HL-60 (cell line): ENCODE measurements around the gene EIF5A.

ENCODE experiments used
- DNase-seq, 2 experiments: peaks; one replicate each; pipeline ENCODE4 v3.0.0-alpha.2; 2010 to 2020; ENCODE audit warnings: low read depth in 1 of 2, low spot score in 1 of 2
- H3K27ac ChIP-seq: fragments of 250-450 bp; sonication (Bioruptor Pico); replicated peaks from 2 replicates; pipeline ENCODE4 v1.5.1; 2020; ENCODE audit warnings: mild to moderate bottlenecking, moderate library complexity
- H3K27me3 ChIP-seq: fragments of 250-450 bp; sonication (Bioruptor Pico); 2 replicates; pipeline ENCODE4 v1.5.1; 2021; ENCODE audit warnings: mild to moderate bottlenecking, moderate library complexity; ENCODE audit not compliant: insufficient read depth, poor library complexity, severe bottlenecking
- H3K4me3 ChIP-seq: replicated peaks from 2 replicates; pipeline ENCODE4 v1.5.1; 2011; ENCODE audit warnings: mild to moderate bottlenecking, control low read depth, low read length; ENCODE audit not compliant: insufficient read depth
- GABPA ChIP-seq: IDR thresholded peaks from 2 replicates; pipeline ENCODE4 v1.6.1; 2012; ENCODE audit warnings: low read depth
- POLR2AphosphoS5 ChIP-seq: IDR thresholded peaks from 2 replicates; pipeline ENCODE4 v1.6.1; 2012; ENCODE audit warnings: low read depth
- SPI1 ChIP-seq: IDR thresholded peaks from 2 replicates; pipeline ENCODE4 v1.6.1; 2012; ENCODE audit warnings: low read depth, mild to moderate bottlenecking, borderline replicate concordance
- TF ChIP-seq, protein P1 (sequence below): IDR thresholded peaks from one replicate; pipeline ENCODE4 v1.5.1; 2011; ENCODE audit warnings: low read length, control low read depth, inconsistent platforms; ENCODE audit not compliant: insufficient read depth
- TF ChIP-seq, protein P2 (sequence below): IDR thresholded peaks from 2 replicates; pipeline ENCODE4 v1.6.1; 2012; ENCODE audit warnings: low read depth; ENCODE audit not compliant: insufficient replicate concordance

Gene EIF5A

DNA sequence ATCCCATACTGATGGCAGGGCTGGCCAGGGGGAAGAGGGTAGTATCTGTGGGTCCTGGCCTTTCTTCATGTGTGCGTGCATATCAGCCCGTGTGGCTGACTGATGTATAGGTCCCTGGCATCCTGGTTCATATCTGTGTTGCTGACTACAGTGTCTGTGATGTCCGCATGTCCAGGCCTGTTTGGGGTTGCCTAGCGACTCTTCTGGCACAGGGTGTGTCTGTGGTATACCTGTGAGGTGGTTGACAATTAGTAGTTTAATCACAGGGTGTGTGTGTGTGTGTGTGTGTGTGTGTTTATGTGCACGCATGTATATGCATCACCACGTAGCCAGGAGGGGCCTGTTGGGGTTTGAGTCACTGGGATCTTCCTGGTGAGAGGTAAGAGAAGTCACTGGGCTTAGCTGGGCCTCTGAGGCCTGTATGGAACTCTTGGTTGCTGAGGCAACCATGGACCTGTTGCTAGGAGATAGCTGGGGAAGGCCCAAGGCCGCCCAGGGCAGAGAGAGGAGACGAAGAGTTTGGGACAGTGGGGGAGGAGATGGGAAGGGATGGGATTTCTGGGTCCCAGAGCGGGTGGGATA is 46.9 kb downstream of the EIF5A start:
- Histone ChIP-seq H3K4me3 (no peak overlapping the region), H3K27ac (no peak overlapping the region), H3K27me3 (no peaks in the 10 kb centered on the region)
- TF ChIP-seq, protein P1, sequence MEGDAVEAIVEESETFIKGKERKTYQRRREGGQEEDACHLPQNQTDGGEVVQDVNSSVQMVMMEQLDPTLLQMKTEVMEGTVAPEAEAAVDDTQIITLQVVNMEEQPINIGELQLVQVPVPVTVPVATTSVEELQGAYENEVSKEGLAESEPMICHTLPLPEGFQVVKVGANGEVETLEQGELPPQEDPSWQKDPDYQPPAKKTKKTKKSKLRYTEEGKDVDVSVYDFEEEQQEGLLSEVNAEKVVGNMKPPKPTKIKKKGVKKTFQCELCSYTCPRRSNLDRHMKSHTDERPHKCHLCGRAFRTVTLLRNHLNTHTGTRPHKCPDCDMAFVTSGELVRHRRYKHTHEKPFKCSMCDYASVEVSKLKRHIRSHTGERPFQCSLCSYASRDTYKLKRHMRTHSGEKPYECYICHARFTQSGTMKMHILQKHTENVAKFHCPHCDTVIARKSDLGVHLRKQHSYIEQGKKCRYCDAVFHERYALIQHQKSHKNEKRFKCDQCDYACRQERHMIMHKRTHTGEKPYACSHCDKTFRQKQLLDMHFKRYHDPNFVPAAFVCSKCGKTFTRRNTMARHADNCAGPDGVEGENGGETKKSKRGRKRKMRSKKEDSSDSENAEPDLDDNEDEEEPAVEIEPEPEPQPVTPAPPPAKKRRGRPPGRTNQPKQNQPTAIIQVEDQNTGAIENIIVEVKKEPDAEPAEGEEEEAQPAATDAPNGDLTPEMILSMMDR, result no peak
- TF ChIP-seq, protein P2, sequence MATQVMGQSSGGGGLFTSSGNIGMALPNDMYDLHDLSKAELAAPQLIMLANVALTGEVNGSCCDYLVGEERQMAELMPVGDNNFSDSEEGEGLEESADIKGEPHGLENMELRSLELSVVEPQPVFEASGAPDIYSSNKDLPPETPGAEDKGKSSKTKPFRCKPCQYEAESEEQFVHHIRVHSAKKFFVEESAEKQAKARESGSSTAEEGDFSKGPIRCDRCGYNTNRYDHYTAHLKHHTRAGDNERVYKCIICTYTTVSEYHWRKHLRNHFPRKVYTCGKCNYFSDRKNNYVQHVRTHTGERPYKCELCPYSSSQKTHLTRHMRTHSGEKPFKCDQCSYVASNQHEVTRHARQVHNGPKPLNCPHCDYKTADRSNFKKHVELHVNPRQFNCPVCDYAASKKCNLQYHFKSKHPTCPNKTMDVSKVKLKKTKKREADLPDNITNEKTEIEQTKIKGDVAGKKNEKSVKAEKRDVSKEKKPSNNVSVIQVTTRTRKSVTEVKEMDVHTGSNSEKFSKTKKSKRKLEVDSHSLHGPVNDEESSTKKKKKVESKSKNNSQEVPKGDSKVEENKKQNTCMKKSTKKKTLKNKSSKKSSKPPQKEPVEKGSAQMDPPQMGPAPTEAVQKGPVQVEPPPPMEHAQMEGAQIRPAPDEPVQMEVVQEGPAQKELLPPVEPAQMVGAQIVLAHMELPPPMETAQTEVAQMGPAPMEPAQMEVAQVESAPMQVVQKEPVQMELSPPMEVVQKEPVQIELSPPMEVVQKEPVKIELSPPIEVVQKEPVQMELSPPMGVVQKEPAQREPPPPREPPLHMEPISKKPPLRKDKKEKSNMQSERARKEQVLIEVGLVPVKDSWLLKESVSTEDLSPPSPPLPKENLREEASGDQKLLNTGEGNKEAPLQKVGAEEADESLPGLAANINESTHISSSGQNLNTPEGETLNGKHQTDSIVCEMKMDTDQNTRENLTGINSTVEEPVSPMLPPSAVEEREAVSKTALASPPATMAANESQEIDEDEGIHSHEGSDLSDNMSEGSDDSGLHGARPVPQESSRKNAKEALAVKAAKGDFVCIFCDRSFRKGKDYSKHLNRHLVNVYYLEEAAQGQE, result no peak
- TF ChIP-seq POLR2AphosphoS5, result no peak
- TF ChIP-seq SPI1, result no peak
- TF ChIP-seq GABPA, result no peak
- no peak for DNase-seq

DNA sequence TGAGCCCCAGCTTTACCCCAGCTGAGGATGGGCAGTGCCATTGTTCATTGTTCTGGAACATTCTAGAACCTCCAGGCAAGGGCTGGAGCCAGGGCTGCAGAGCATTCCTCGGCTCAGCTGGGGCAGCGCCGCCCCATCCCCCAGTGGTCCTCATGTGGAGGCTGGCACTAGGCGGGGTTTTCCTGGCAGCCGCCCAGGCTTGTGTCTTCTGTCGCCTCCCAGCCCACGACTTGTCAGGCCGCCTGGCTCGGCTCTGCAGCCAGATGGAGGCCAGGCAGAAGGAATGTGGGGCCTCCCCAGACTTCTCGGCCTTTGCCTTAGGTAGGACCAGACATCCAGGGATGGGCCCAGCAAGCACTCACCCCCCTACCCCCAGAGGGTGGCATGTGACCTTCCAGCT is 47.6 kb downstream of the EIF5A start, which contains the start of gene TMEM95:
TMEM95 (plus strand) TSS at position 104 of the 400 bp plus-strand sequence; CDS start at position 153, 49 bp downstream.
- no peak within 1 kb of the TSS for H3K4me3 ChIP-seq
- no peak within 1 kb of the TSS for H3K27ac ChIP-seq
- no peak for DNase-seq
- TF ChIP-seq, protein P2, result no peak
- TF ChIP-seq SPI1 (no peak), POLR2AphosphoS5 (no peak), GABPA (no peak)
- TF ChIP-seq, protein P1, result no peak
- no peaks in the 10 kb centered on the region for H3K27me3 ChIP-seq

DNA sequence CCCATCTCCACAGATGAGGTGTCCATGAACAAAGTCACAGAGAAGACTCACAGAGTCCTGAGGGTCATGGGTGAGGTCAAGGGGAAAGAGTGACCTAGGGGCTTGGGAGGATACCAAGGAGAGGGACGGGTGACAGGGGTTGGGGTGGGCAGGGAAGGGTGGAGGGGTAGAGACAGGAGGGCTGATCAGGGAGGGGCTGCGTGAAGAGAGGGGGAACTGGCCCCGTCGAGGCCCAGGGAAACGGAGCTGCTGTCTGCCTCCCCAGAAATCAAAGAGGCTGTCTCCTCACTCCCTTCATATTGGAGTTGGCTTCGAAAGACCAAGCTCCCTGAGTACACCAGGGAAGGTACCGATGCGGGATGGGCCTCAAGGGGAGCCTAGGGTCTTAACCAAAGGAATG is 48.1 kb downstream of the EIF5A start:
- Histone ChIP-seq H3K27ac (no peak overlapping the region), H3K4me3 (no peak overlapping the region), H3K27me3 (no peaks in the 10 kb centered on the region)
- DNase-seq, result no peak
- TF ChIP-seq, protein P1, result no peak
- TF ChIP-seq, protein P2, result no peak
- TF ChIP-seq SPI1, result no peak
- TF ChIP-seq GABPA, result no peak
- TF ChIP-seq POLR2AphosphoS5, result no peak
